IPS-NIHi11 (cell line): ENCODE data around the gene CLNK.
A peak's percentile ranks its signal among the peaks of the same experiment; 100 is the strongest.
"Not testable (repeated sequence)": the region's sequence is repeated elsewhere in the genome, so short reads cannot be mapped to it uniquely, and the experiment has no call there.

Experiments
- DNase-seq: peaks from one replicate; pipeline ENCODE4 v3.0.0; 2012; ENCODE audit warnings: mixed read lengths, low spot score

CLNK gene

DNA sequence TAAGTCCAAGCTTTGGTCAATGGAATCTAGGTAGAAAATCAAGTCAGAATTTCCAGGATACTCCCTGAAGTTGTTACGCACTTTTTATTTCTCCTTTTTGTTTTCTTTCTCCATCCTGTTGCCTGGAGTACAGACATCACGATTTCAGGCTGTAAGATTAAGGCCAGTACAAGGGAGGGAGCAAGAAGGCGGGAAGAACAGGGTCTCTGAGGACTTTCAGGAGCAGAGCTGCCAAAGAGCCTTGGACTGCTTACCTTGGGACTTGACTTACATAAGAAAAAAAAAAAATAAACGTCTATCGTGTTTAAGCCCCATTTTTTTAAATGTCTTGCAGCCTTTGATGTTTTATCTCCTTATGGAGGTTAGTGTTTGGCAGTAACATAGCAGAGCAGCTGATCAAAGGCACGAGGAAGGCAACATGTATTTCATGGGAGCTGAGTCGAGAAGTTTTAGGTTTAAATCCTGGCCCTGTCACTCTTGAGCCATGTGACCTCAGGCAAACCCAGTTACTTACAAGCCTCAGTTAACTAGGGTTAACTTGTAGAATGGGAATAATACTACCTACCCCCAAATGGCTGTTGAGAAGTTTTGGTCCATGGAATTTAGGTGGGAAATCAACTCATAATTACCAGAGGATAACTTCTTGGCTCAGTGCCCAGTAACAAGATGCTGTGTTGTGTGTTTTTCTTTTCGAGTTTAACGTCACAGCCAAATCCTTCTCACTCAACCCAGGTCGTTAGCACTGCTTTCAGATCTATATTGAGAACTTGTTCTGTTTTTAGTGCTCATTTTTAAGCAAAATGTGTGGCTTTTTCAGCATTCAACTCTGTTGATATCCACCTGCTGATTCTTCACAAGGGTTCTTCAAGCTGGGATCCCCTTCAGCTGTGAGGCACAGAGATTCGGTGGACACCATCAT, 106.8 kb downstream of the CLNK start:
- DNase-seq = no peak

DNA sequence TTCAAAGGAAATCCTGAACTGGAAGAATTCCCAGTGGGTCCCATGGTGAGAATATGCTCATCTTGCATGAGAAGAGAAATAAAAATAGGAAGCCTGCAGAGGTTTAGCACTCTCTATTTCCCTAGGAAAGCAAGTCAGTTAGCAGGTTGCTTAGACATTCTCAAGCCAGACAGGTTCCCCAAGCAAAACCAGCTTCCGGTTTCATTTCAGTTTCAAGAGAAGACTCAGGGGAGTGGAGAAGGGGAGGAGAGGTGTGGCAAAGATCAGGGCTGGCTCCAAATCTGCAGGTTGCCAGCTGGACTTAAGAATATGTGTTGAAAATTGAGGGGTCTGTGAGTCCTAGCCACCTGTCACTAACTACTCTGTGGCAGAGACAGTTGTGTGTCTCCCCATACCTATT, 107.5 kb downstream of the CLNK start:
- DNase-seq = no peak

GRCh38 chr4:10576236-10576635, 108.3 kb downstream of the CLNK start:
- DNase-seq = no peak

- DNase-seq = no peak
Observed at GRCh38 chr4:10575414-10575813, 109.2 kb downstream of the CLNK start.

DNA sequence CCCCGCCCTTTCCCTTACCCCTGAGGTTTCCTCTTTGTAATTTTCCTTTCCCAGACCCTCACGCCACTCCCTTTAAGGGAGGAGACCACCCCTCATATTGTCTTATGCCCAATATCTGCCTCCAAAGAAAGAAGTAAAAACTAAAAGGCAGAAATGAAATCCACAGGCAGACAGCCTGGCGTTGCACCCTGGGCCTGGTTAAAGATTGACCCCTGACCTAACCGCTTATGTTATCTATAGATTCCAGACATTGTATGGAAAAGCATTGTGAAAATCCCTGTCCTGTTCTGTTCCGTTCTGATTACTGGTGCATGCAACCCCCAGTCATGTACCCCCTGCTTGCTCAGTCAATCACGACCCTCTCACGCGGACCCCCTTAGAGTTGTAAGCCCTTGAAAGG, 110.0 kb downstream of the CLNK start:
- DNase-seq = not testable (repeated sequence)

DNA sequence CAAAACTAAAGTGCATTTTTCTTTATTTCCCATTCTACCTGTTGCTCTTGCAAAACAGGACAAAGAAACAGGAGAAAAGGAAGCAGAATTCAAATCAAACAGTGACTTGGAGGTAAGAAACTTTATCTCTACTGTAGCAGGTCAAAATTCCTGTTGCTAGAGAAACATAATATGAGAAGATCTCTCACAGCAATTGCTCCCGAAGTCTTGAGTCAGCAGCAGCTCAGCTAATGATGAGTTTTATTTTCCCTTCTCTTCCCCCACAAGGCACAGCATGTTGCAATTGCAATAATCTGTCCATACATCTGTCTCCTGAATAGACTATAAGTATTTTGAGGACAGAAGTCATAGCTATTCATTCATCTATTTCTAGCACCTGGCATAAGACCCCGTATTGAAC, 112.7 kb downstream of the CLNK start:
- DNase-seq = no peak

GRCh38 chr4:10569491-10569890, 115.1 kb downstream of the CLNK start:
- DNase-seq = no peak

- no peak for DNase-seq
Observed at GRCh38 chr4:10567766-10568165, 116.8 kb downstream of the CLNK start.

- DNase-seq = no peak
Observed at GRCh38 chr4:10565166-10565780, 119.3 kb downstream of the CLNK start.

DNA sequence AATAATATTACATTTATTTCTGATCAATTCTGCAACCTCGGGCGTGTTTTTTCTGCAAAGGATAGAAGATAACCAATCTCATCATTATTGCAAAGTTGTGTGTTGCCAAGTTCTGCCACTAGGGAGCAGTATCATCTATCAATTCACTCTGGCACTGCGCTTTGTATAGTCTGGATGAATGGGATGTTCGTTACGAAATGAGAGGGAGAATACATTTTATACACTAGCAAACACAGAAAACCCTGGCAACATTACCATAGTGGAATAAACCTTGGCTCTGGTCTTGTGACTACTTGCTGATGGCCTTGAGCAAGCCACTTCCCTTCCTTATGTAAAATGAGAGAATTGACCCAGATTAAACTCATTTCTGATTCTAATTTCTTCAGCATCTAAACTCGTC, 129.9 kb downstream of the CLNK start:
- peak; percentile 49 for DNase-seq

DNA sequence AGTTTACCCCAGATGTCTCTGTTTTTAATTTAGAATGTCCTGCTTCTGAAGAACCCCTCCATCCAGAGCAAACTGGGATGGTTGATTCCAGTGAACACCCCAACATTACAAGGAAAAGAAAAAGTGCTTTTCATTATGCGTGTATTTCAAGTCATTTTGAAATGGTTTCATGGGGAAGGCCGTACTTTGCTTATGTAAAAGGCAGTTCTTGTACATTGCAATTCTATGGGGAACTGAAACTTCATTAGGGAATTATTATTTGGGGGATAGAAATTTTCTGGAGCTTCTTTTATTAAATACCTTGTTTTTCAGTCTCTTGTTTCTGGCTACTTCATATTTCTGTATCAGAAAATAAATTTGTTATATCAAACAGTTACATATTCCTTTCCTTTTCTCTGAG, 130.4 kb downstream of the CLNK start:
- no peak for DNase-seq

DNA sequence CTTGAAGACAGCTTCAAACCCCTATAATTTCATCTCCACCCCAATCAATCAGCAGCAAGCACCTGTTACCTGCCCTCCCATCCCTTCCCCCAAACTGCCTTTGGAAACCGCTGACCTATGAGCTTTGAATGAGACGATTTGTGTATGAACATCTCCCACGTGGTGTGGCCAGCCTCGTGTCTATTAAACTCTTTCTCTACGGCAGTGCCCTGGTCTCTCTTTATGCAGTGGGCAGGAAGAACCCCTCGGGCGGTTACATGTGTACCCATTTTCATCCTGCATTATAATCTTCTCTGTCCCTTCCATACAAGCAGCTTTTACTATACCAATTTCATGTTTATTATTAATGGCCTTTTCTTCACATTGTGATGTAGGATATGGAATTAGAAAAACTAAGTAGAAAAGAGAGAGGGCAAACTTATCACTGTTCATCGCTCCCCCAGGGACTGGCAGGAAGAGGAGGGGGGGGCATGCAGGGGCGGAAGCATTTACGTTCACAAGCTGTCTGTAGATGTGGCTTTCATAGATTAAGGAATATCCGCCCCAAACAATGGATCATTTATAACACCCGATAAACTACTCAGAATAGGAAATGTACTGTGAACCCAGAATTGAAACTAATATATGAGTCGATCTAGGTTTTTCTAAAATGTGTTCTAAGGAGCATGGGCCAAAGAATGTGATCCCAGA, 131.8 kb downstream of the CLNK start:
- no peak for DNase-seq

- DNase-seq = no peak
Observed at GRCh38 chr4:10535912-10536311, 148.7 kb downstream of the CLNK start.

DNA sequence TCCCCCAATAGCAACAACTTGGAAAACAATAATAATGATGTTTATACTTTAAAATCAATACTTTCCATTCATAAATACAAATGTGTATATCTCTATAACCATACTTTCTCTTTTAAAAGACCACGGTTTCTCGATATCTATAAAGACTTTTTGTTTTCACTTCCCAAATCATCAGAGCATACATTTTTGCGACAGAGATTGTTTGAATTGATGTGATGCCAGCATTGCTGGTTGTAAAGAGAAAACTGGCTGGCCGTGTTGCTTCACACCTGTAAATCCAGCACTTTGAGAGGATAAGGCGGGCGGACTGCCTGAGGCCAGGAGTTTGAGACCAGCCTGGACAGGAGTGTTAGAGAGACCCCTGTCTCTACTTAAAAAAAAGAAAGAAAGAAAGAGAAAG, 149.7 kb downstream of the CLNK start:
- no peak for DNase-seq

DNA sequence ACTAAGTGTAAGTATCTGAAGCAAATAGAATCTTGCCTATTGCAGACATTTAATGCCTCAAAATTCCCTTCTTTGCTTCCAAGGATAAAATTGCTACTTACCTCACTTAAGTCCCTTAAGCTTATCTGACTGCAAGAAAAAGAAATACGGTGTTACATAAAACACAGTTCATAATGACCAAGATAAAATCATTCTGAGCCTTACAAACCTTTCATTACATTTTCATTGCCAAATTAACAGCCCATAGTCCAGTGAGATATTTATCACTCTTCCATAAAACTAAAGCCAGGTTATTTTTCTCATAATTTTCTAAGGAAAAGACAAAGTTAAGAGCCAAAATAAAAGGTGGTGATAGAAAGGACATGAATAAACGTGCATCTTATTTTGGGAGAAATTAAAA, 152.4 kb downstream of the CLNK start:
- no peak for DNase-seq

- DNase-seq = no peak
Observed at GRCh38 chr4:10530137-10530786, 154.3 kb downstream of the CLNK start.

- no peak for DNase-seq
Observed at GRCh38 chr4:10529291-10530136, 155.1 kb downstream of the CLNK start.

DNA sequence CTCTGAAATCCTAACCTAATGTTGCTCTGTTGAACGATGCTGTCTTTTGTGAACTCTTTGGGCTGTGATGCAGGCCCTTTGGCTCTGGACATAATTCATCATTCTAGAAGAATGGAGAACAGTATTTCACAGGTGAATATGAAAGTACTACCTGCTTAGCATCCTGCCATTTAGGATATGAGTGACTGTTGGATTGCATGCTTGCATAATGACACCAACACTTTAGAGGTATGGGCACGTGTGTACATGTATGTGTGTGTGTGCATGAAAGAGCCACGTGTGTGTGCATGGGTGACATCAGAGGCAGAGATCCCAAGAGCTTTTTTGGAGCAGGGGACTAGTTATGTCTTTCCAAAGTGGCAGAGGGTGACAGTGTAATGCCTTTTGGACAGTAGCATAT, 157.1 kb downstream of the CLNK start:
- no peak for DNase-seq

DNA sequence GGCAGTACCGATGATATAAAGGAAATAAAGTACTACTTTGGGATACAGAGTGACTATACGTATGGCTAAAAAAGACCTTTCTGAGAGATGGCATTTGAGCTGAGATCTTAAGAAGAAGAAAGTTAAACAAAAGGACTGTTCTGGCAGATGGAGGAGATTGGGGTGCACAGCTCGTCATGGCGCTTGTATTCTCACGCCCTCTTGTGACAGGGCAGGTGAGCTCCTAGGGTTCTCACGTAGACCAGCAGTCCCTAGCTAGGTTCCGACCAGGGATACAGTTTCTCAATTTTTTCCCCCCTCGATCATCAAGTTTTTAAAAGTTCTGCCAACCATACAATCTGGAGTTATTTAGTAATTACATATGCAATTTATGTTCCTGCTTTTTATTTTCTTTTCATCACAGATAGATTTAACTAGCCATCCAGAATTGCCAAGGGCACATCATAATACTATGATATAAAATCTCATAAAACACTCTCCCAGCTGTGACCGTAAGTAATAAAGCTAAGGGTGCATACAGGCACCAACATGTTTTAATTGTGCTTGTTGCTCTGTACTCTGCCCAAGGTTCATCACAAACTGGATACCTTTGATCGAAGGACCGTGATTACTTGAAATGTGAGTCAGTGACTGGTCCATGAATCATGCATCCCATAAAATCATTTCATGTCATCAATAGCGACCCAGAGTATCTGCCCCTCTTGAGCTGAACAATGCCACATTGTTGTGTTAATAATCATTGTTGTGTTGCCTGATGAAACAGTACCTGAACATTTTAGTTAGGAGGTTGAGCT, 157.9 kb downstream of the CLNK start:
- peak; percentile 17 for DNase-seq

- DNase-seq = no peak
Observed at GRCh38 chr4:10524196-10524833, 160.3 kb downstream of the CLNK start.
